Body of pancreas (tissue), 4 donors: ENCODE data around the gene MYRIP. TPM values are rescaled to one million over a fixed set of nuclear protein-coding genes. Genes with fewer than 3 reads are reported as not detected.

ENCODE experiments used
- ATAC-seq: fragments of 150-250 bp; one replicate; pipeline ENCODE4 v1.9.1; 2016
- DNase-seq, 4 donors: peaks; one replicate each; pipeline ENCODE4 v3.0.0-alpha.2; 2019
- H3K27ac ChIP-seq, 4 donors: fragments of 200-600 bp; sonication (generic); 1 replicate in 3 of 4; 2 replicates in 1 of 4; pipeline versions ENCODE4 v1.5.1 to v1.6.1; 2016 to 2019; ENCODE audit warnings: mild to moderate bottlenecking in 1 of 4, mixed read lengths in 1 of 4, moderate library complexity in 1 of 4
- H3K27me3 ChIP-seq, 2 donors: fragments of 200-600 bp; sonication (generic); one replicate each; pipeline ENCODE4 v1.6.0; 2016; ENCODE audit warnings: mild to moderate bottlenecking in 1 of 2
- H3K36me3 ChIP-seq, 2 donors: fragments of 200-600 bp; sonication (generic); replicated peaks in 1 of 2; 2 replicates each; pipeline ENCODE4 v1.5.1; 2016; ENCODE audit warnings: low read depth in 2 of 2; ENCODE audit not compliant: insufficient read depth in 1 of 2
- H3K4me1 ChIP-seq: fragments of 200-600 bp; sonication (generic); one replicate; pipeline ENCODE4 v1.6.0; 2016
- H3K4me3 ChIP-seq, 2 donors: fragments of 200-600 bp; sonication (generic); 1 replicate in 1 of 2; 2 replicates in 1 of 2; pipeline ENCODE4 v1.5.1; 2016 to 2019
- H3K9me3 ChIP-seq, 3 donors: fragments of 200-600 bp; sonication (generic); 1 replicate in 2 of 3; 2 replicates in 1 of 3; pipeline ENCODE4 v1.5.1; 2016
- POLR2A ChIP-seq, 3 donors: fragments of 450-650 bp; IDR thresholded peaks; one replicate each; pipeline ENCODE4 v1.6.1; 2016; ENCODE audit warnings: antibody characterized with exemption in 3 of 3, mild to moderate bottlenecking in 2 of 3
- WGBS, 2 donors: methylation state at CpG; one replicate each; pipeline ENCODE4 v1.1.5; 2017; 5-methylcytosine and 5-hydroxymethylcytosine counted together
- intact Hi-C: fragments of 100-400 bp; cut with DNase I; formaldehyde crosslinking; loops from one replicate; pipeline ENCODE4 v1.15.1; 2023
- total RNA-seq, 2 donors: library from RNA; depleted of rRNA; stranded (reverse); fragments of >200 nt; gene quantifications; one replicate each; pipeline ENCODE4 v1.1.0, GENCODE V29; 2016
- TF ChIP-seq, protein P1 (sequence below), 7 experiments: fragments of 450-650 bp in 4 of 7; fragments of 200-600 bp in 3 of 7; sonication (generic) in 3 of 7; IDR thresholded peaks; one replicate each; pipeline ENCODE4 v1.5.1; 2016 to 2019; ENCODE audit warnings: antibody characterized with exemption in 7 of 7

Gene MYRIP
- total RNA-seq, 2 donors from 2014 or later, result 5.2 to 12.5 TPM

DNA sequence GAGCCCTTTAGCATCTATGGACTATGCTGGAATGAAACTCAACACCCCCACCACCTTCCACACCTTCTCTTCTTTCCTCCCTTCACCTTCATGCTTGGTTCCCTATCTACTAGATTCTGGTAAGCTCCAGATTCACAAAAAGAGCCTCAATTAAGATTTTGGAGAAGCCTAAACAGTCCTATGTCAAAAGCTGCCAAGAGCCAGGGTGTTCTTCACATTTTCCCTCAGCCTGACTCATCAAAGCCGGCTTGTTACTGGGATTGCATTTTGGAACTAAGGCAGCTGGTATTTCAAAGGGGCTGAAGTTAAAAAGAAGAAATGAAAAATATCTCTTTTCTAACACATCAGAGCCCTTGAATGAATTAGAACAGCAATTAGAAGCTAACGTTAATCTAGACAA lies 247.7 kb downstream of the MYRIP start:
- TF ChIP-seq POLR2A (IDR thresholded peaks at IDR 0.05), result no peak
- TF ChIP-seq, protein P1, sequence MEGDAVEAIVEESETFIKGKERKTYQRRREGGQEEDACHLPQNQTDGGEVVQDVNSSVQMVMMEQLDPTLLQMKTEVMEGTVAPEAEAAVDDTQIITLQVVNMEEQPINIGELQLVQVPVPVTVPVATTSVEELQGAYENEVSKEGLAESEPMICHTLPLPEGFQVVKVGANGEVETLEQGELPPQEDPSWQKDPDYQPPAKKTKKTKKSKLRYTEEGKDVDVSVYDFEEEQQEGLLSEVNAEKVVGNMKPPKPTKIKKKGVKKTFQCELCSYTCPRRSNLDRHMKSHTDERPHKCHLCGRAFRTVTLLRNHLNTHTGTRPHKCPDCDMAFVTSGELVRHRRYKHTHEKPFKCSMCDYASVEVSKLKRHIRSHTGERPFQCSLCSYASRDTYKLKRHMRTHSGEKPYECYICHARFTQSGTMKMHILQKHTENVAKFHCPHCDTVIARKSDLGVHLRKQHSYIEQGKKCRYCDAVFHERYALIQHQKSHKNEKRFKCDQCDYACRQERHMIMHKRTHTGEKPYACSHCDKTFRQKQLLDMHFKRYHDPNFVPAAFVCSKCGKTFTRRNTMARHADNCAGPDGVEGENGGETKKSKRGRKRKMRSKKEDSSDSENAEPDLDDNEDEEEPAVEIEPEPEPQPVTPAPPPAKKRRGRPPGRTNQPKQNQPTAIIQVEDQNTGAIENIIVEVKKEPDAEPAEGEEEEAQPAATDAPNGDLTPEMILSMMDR (IDR thresholded peaks at IDR 0.05), result no peak
- no peak overlapping the region for H3K4me3 ChIP-seq
- no peaks in the 10 kb centered on the region for H3K27me3 ChIP-seq
- DNase-seq, result no peak
- intact Hi-C loops, result no loop called here
- no peaks in the 10 kb centered on the region for H3K36me3 ChIP-seq
- H3K9me3 ChIP-seq, result no peaks in the 10 kb centered on the region
- 91 to 92% methylated on average over 2 of the region's 2 CpGs for WGBS, 2 donors
- no peak for ATAC-seq
- H3K4me1 ChIP-seq, result no peaks in the 10 kb centered on the region
- H3K27ac ChIP-seq, result no peak overlapping the region

DNA sequence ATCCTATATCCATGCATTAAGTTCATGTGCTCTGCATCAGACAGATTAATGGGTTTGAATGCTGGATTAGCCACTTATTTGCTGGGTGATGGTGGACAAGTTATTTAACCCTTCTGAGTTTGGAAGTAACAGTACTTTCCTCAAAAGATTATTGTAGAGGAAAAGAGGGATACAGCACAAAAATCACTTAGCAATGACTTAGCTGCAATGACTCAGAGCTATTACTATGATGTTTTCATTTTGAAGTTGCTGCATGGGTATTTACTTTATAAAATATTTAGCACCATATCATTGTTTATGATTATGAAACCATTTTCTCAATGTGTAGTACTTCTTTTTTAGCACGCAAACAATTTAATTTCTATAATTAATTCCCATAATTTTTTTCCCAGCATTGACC lies 248.4 kb downstream of the MYRIP start:
- H3K27ac ChIP-seq, result no peak overlapping the region
- ATAC-seq (no peak), DNase-seq (no peak)
- H3K9me3 ChIP-seq, result no peaks in the 10 kb centered on the region
- TF ChIP-seq, protein P1 (IDR thresholded peaks at IDR 0.05), result no peak
- TF ChIP-seq POLR2A (IDR thresholded peaks at IDR 0.05), result no peak
- H3K27me3 ChIP-seq, result no peaks in the 10 kb centered on the region
- no peaks in the 10 kb centered on the region for H3K4me1 ChIP-seq
- no peaks in the 10 kb centered on the region for H3K36me3 ChIP-seq
- H3K4me3 ChIP-seq, result no peak overlapping the region
- WGBS, 2 donors, result 95 to 100% methylated on average over 1 of the region's 1 CpG
- intact Hi-C loops, result no loop called here

DNA sequence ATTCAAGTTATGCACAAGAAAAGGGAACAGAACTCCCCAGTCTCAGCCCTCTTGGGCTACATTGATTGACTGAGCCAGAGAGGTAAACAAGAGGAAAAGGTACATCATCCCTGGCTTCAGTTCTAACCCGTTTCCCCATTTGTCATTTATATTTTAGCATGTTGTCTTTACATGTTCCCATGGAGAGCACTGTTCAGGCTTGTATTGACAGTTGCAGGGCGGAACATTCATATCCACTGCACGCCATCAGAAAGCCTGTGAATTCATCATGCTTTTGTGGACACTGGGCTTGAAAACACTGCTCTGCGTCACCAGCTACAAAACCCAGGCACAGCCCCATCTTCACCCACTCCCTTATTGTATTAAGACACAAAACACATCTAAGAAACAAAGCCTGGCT lies 259.2 kb downstream of the MYRIP start:
- intact Hi-C loops, result no loop called here
- no peaks in the 10 kb centered on the region for H3K9me3 ChIP-seq
- no peaks in the 10 kb centered on the region for H3K4me1 ChIP-seq
- ATAC-seq, result no peak
- H3K36me3 ChIP-seq, result no peaks in the 10 kb centered on the region
- DNase-seq, result no peak
- no peaks in the 10 kb centered on the region for H3K27me3 ChIP-seq
- TF ChIP-seq, protein P1 (IDR thresholded peaks at IDR 0.05), result no peak
- TF ChIP-seq POLR2A (IDR thresholded peaks at IDR 0.05), result no peak
- H3K27ac ChIP-seq, result no peak overlapping the region
- no peak overlapping the region for H3K4me3 ChIP-seq
- 93 to 95% methylated on average over 4 of the region's 4 CpGs for WGBS, 2 donors

DNA sequence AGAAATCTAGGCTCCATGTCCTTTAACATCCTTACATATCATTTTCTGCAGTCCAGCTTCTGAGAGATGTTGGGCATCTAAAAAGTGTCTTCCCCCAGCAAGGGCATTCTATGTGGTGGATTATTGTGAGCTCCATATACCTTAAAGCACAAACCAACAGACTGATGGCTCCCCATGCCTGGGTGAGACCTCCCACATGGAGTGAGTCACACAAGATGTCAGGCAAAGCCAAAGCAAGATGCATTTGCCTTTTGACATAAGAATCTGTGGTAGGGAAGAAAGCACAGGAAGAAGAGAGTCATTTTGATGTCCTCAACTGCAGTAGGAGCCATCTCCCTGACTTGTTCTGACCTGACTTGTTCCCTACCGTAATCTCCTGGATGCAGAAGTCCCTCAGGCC lies 261.4 kb downstream of the MYRIP start:
- no peak overlapping the region for H3K27ac ChIP-seq
- ATAC-seq (no peak), DNase-seq (no peak)
- no peaks in the 10 kb centered on the region for H3K27me3 ChIP-seq
- H3K9me3 ChIP-seq, result no peaks in the 10 kb centered on the region
- no peak overlapping the region for H3K4me3 ChIP-seq
- no peaks in the 10 kb centered on the region for H3K36me3 ChIP-seq
- no peaks in the 10 kb centered on the region for H3K4me1 ChIP-seq
- intact Hi-C loops, result no loop called here
- TF ChIP-seq, protein P1 (IDR thresholded peaks at IDR 0.05), result no peak
- WGBS, 2 donors, result 100% methylated on average over 1 of the region's 1 CpG

DNA sequence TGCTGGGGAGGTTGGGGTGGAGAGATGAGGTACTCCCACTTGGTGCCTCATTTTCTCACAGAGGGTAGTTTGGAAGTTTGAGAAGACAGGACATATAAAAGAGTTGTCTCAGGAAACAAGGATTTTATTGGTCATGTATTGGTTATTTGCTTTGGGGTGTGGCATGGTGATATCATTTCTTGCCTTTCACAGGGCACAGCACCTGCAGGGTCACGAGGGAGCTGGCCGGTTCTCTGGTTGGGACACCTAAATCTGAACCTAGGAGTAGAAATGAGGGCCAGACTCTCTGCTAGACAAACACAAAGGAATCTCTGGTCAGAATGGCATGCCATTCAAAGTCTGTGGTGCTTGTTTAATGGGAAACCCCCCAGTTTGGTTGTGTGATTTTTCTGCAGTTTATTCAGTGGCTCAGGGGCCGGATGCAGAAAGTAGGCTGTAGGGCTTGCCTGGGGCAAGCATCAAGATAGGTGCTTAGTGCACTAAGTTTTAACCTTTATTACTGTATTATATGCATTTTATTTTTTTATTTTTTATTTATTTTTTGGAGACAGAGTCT lies 262.4 kb downstream of the MYRIP start:
- Histone ChIP-seq H3K4me3 (no peak overlapping the region), H3K4me1 (no peaks in the 10 kb centered on the region), H3K27ac (no peak overlapping the region), H3K9me3 (no peaks in the 10 kb centered on the region), H3K27me3 (no peaks in the 10 kb centered on the region), H3K36me3 (no peaks in the 10 kb centered on the region)
- 55 to 76% methylated on average over 3 of the region's 3 CpGs for WGBS, 2 donors
- no peak for ATAC-seq
- TF ChIP-seq, protein P1 (IDR thresholded peaks at IDR 0.05), result no peak
- no peak for TF ChIP-seq POLR2A (IDR thresholded peaks at IDR 0.05)
- intact Hi-C loops, result no loop called here
- DNase-seq, result peak in 1 of 4 donors; percentile 19
